ENCODE measurements around the gene TLR6. TPM values are rescaled to one million over a fixed set of nuclear protein-coding genes. Genes with fewer than 3 reads are reported as not detected.

TLR6 gene
- total RNA-seq, 2 donors from 2014 or later: 0.13 to 0.53 TPM

DNA sequence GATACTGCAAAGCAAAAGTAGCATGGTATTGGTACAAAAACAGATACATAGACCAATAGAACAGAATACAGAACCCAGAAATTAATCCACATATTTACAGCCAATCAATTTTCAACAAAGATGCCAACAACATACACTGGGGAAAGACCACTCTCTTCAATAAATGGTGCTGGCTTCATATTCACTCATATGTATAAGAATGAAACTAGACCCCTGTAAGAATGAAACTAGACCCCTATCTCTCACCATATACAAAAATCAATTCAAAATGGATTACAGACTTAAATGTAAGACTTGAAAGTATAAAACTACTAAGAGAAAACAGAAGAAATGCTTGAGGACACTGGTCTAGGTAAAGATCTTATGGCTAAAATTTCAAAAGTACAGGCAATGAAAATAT lies 19.3 kb downstream of the TLR6 start:
- Mint-ChIP-seq H3K27me3 (ENCODE audit: insufficient read depth) (no peaks in the 10 kb centered on the region), H3K4me3 (no peak overlapping the region), H3K36me3 (ENCODE audit: low read depth) (no peaks in the 10 kb centered on the region), H3K4me1 (no peaks in the 10 kb centered on the region), H3K9me3 (peaks cover 4% of the 10 kb centered on the region), H3K27ac (no peak overlapping the region)
- Histone ChIP-seq H3K9ac (ENCODE audit: extremely low read depth, low read length, poor library complexity, severe bottlenecking) (no peak overlapping the region), H3K27me3 (ENCODE audit: control insufficient read depth, insufficient read depth, low read length, poor library complexity, severe bottlenecking) (no peaks in the 10 kb centered on the region), H3K4me1 (ENCODE audit: control insufficient read depth, insufficient read depth, low read length) (no peaks in the 10 kb centered on the region), H3K9me3 (ENCODE audit: control insufficient read depth, low read length) (no peaks in the 10 kb centered on the region), H3K4me3 (ENCODE audit: low read length) (no peak overlapping the region), H3K27ac (ENCODE audit: low read depth, low read length) (no peak overlapping the region), H3K36me3 (ENCODE audit: control insufficient read depth, insufficient read depth, low read length) (no peaks in the 10 kb centered on the region)
- DNase-seq: no peak
- TF ChIP-seq, protein P1, sequence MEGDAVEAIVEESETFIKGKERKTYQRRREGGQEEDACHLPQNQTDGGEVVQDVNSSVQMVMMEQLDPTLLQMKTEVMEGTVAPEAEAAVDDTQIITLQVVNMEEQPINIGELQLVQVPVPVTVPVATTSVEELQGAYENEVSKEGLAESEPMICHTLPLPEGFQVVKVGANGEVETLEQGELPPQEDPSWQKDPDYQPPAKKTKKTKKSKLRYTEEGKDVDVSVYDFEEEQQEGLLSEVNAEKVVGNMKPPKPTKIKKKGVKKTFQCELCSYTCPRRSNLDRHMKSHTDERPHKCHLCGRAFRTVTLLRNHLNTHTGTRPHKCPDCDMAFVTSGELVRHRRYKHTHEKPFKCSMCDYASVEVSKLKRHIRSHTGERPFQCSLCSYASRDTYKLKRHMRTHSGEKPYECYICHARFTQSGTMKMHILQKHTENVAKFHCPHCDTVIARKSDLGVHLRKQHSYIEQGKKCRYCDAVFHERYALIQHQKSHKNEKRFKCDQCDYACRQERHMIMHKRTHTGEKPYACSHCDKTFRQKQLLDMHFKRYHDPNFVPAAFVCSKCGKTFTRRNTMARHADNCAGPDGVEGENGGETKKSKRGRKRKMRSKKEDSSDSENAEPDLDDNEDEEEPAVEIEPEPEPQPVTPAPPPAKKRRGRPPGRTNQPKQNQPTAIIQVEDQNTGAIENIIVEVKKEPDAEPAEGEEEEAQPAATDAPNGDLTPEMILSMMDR (conservative IDR thresholded peaks at IDR 0.05): no peak

DNA sequence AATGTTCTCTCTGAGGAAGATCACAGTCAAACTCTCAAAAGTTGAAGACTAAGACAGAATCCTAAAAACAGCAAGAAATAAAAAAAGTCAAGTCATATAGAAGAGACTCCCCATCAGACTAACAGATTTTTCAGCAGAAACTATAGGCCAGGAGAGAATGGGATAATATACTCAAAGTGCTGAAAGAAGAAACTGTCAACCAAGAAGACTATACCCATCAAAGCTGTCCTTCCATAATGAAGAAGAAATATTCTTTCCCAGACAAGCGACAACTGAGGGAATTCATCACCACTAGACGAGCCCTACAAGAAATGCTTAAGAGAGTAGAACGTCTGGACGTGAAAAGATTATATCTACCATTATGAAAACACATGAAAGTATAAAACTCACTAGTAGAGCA lies 22.0 kb downstream of the TLR6 start:
- peaks cover 4% of the 10 kb centered on the region for H3K9me3 Mint-ChIP-seq
- Histone ChIP-seq H3K9me3 (ENCODE audit: control insufficient read depth, low read length) (no peaks in the 10 kb centered on the region), H3K4me1 (ENCODE audit: control insufficient read depth, insufficient read depth, low read length) (no peaks in the 10 kb centered on the region), H3K4me3 (ENCODE audit: low read length) (no peak overlapping the region), H3K27ac (ENCODE audit: low read depth, low read length) (no peak overlapping the region), H3K36me3 (ENCODE audit: control insufficient read depth, insufficient read depth, low read length) (no peaks in the 10 kb centered on the region), H3K27me3 (ENCODE audit: control insufficient read depth, insufficient read depth, low read length, poor library complexity, severe bottlenecking) (no peaks in the 10 kb centered on the region), H3K9ac (ENCODE audit: extremely low read depth, low read length, poor library complexity, severe bottlenecking) (no peak overlapping the region)
- H3K27me3 Mint-ChIP-seq (ENCODE audit: insufficient read depth): no peaks in the 10 kb centered on the region
- TF ChIP-seq, protein P1 (conservative IDR thresholded peaks at IDR 0.05): no peak
- no peak for DNase-seq
- no peaks in the 10 kb centered on the region for H3K36me3 Mint-ChIP-seq (ENCODE audit: low read depth)
- no peak overlapping the region for H3K4me3 Mint-ChIP-seq
- H3K27ac Mint-ChIP-seq: no peak overlapping the region
- H3K4me1 Mint-ChIP-seq: no peaks in the 10 kb centered on the region
- WGBS, 2 experiments (ENCODE audit: insufficient coverage in 1 of 2, insufficient read length in 1 of 2): 90 to 100% methylated on average over 1 to 4 of the region's 4 CpGs

DNA sequence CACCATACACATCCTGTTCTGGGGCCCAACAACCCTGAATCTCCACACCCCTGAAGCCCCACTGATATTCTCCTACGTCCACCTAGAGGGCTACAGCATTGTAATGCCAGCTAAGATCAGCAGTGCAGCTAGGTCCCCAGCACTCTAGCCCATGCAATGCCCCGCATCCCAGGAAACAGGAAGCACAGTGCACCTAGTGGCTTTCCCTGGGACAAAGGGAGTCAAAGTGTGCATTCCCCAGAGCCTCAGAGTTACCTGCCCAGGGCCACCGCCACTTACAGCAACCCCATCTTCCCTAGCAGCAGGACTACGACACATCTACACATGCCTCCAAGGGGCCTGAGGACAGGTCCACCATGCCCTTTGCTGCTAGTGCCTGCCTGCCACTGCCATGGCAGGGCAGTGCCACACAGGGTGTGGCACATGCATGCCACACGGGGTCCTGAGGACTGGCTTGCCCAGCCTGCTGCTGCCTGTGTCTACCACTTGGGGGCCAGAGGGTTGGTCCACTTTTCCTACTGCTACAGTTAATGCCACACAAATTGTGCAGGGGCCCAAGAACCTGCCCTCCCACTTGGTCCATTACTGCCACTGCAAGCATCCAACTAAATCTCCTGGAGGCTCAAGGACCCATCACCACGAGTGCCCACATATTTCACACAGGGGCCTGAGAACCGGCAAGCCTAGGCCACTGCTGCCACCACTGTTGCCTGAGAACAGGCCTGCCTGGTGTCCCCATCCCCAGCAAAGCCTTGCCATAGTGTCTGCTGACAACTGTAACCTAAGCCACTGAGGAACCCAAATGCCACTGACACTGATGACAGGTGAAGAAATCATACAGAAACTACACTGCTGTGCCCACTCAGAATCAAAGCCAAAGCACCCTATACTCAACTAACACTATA lies 23.7 kb downstream of the TLR6 start:
- Mint-ChIP-seq H3K36me3 (ENCODE audit: low read depth) (no peaks in the 10 kb centered on the region), H3K9me3 (peaks cover 4% of the 10 kb centered on the region), H3K27ac (no peak overlapping the region), H3K27me3 (ENCODE audit: insufficient read depth) (no peaks in the 10 kb centered on the region), H3K4me3 (no peak overlapping the region), H3K4me1 (no peaks in the 10 kb centered on the region)
- H3K9ac ChIP-seq (ENCODE audit: extremely low read depth, low read length, poor library complexity, severe bottlenecking): no peak overlapping the region
- H3K36me3 ChIP-seq (ENCODE audit: control insufficient read depth, insufficient read depth, low read length): no peaks in the 10 kb centered on the region
- no peak overlapping the region for H3K4me3 ChIP-seq (ENCODE audit: low read length)
- 88 to 97% methylated on average over 3 to 7 of the region's 7 CpGs for WGBS, 2 experiments (ENCODE audit: insufficient coverage in 1 of 2, insufficient read length in 1 of 2)
- no peaks in the 10 kb centered on the region for H3K4me1 ChIP-seq (ENCODE audit: control insufficient read depth, insufficient read depth, low read length)
- H3K9me3 ChIP-seq (ENCODE audit: control insufficient read depth, low read length): no peaks in the 10 kb centered on the region
- TF ChIP-seq, protein P1 (conservative IDR thresholded peaks at IDR 0.05): peak; percentile 67
- peak; percentile 48 for DNase-seq
- H3K27me3 ChIP-seq (ENCODE audit: control insufficient read depth, insufficient read depth, low read length, poor library complexity, severe bottlenecking): no peaks in the 10 kb centered on the region
- no peak overlapping the region for H3K27ac ChIP-seq (ENCODE audit: low read depth, low read length)
